ENCODE data around the gene TTC38. TPM values are rescaled to one million over a fixed set of nuclear protein-coding genes. Genes with fewer than 3 reads are reported as not detected.
"Not testable (repeated sequence)": the region's sequence is repeated elsewhere in the genome, so short reads cannot be mapped to it uniquely, and the experiment has no call there.

TTC38 gene
- total RNA-seq, 2 experiments from 2014 or later: 5.2 to 5.8 TPM

DNA sequence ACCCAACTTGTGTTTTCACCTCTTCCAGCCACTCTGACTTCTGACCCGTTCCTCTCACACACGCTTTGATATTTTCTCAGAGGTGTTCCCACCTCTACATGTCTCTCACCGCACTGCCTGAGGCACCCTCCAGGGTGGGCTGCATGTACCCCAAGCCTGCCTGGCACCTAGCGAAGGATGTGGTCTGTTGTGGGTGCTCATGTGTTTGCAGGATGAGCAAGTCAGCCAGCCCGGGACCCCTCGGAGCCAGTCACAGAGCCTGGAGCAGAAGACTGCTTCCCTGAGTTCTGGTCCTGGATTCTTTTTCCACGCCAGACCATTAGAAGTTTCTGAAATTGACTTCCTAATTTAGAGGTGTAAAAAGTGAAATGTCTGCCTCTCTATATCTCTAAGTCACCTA is 32.7 kb downstream of the TTC38 start:
- Mint-ChIP-seq H3K4me3 (no peak overlapping the region), H3K4me1 (peaks cover 26% of the 10 kb centered on the region), H3K36me3 (ENCODE audit: low read depth) (peaks cover 47% of the 10 kb centered on the region), H3K27ac (no peak overlapping the region), H3K9me3 (ENCODE audit: low read depth) (no peaks in the 10 kb centered on the region), H3K27me3 (peaks cover 4% of the 10 kb centered on the region)
- ATAC-seq (no peak), DNase-seq (no peak)
- ChIA-PET POLR2A (no interaction called here), CTCF (interaction anchor here (1.1 kb wide), 1 partner anchor 305 kb away, joined by 3 read pairs; no protein-coding TSS in a partner anchor)
- intact Hi-C loops (cut with DNase I, micrococcal nuclease): no loop called here

DNA sequence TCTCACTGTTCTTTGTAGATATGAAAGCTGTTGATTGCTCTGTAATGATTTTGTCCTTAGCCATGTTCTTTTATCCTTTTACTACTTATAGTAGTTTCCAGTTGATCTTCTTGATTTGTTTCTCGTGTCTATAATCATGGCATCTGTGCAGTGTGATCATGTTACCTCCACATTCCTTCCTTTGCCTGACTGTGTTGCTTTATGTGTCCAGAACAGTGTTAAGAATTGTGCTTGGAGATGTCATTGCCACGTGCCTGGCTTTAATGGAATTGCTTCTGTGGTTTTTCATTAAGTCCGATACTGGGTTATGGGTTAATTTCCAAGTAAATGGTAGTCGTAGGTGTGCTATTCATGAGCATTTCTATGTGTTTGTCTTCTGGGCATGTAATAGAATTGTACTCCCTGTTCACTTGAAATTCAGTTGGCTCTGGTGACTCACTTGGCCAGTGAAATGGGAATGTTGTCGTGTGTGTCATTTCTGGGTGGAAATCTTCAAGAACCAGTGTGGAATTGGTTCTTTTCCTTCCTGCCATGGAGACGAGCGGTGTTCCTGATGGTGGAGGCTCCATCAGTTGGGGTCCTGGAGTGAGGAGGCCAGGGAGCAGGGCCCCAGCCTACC is 35.6 kb downstream of the TTC38 start:
- H3K27ac Mint-ChIP-seq: no peak overlapping the region
- CTCF ChIA-PET: no interaction called here

DNA sequence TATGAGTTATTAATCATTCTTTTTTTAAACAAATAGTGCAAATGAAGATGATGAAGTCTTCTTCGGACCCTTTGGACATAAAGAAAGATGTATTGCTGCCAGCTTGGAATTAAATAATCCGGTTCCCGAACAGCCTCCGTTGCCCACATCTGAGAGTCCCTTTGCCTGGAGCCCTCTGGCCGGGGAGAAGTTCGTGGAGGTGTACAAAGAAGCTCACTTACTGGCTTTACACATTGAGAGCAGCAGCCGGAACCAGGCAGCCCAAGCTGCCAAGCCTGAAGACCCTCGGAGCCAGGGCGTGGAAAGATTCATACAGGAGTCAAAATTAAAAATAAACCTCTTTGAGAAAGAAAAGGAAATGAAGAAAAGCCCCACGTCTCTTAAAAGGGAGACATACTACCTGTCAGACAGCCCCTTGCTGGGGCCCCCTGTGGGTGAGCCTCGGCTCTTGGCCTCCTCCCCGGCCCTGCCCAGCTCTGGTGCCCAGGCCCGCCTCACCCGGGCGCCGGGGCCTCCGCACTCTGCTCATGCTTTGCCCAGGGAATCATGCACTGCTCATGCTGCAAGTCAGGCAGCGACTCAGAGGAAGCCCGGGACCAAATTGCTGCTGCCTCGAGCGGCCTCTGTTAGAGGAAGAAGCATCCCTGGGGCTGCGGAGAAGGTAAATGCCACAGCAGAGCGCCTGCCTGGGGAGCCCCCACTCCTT is 40.6 kb downstream of the TTC38 start:
- no peaks in the 10 kb centered on the region for H3K27me3 Mint-ChIP-seq
- POLR2A ChIA-PET: interaction anchor here (0.6 kb wide), 1 partner anchor 26 kb away, joined by 3 read pairs; no protein-coding TSS in a partner anchor
- no peak overlapping the region for H3K4me3 Mint-ChIP-seq
- CTCF ChIA-PET: interaction anchor here (0.6 to 1.7 kb wide), 2 partner anchors 10 to 548 kb away, joined by 3 to 4 read pairs; no protein-coding TSS in a partner anchor
- no peaks in the 10 kb centered on the region for H3K9me3 Mint-ChIP-seq (ENCODE audit: low read depth)
- H3K4me1 Mint-ChIP-seq: peaks cover 4% of the 10 kb centered on the region
- peaks cover 32% of the 10 kb centered on the region for H3K36me3 Mint-ChIP-seq (ENCODE audit: low read depth)
- no peak for ATAC-seq
- intact Hi-C loops (cut with DNase I, micrococcal nuclease): no loop called here
- no peak overlapping the region for H3K27ac Mint-ChIP-seq
- DNase-seq: no peak

More for the DNA sequence above, 35.6 kb downstream of the TTC38 start:
- POLR2A ChIA-PET: no interaction called here
- intact Hi-C loops (cut with DNase I, micrococcal nuclease): no loop called here
- DNase-seq: no peak
- Mint-ChIP-seq H3K4me1 (peaks cover 9% of the 10 kb centered on the region), H3K9me3 (ENCODE audit: low read depth) (no peaks in the 10 kb centered on the region), H3K36me3 (ENCODE audit: low read depth) (peaks cover 48% of the 10 kb centered on the region), H3K4me3 (no peak overlapping the region), H3K27me3 (peaks cover 4% of the 10 kb centered on the region)
- no peak for ATAC-seq

DNA sequence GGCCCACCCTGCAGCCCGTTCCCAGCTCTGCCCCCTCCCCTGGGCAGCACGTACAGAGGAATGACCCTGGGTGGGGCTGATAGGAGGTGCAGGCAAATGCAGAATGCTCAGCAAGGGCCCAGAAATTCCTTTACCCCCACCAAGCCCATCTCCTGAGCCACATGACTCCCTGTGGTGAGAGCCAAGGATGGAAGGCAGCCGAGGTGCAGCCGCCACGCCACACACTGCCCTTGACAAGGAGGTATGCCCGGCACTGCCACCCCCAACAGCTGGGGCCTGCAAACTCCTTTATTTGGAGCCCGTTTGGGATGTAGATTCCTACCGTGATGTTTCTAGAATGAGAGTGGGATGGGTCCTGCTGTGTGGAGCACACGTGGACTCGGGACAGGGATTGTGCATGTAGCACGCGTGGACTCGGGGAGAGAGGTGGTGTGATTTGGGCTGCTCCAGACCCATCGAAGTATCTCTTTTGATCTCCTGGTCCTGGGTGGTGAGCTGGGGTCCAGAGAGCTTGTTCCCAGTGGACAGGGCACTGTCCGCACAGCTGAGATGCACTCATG is 41.8 kb downstream of the TTC38 start:
- DNase-seq (no peak), ATAC-seq (no peak)
- Mint-ChIP-seq H3K27me3 (no peaks in the 10 kb centered on the region), H3K9me3 (ENCODE audit: low read depth) (no peaks in the 10 kb centered on the region), H3K27ac (no peak overlapping the region), H3K4me3 (no peak overlapping the region), H3K4me1 (peaks cover 2% of the 10 kb centered on the region), H3K36me3 (ENCODE audit: low read depth) (peaks cover 28% of the 10 kb centered on the region)
- intact Hi-C loops (cut with DNase I, micrococcal nuclease): loop anchor here in 1 of 2 experiments (10.0 kb wide), 1 partner anchor 315 kb away; no protein-coding TSS in a partner anchor
- POLR2A ChIA-PET: no interaction called here
- CTCF ChIA-PET: interaction anchor here (1.7 kb wide), 1 partner anchor 11 kb away, joined by 4 read pairs; no protein-coding TSS in a partner anchor

DNA sequence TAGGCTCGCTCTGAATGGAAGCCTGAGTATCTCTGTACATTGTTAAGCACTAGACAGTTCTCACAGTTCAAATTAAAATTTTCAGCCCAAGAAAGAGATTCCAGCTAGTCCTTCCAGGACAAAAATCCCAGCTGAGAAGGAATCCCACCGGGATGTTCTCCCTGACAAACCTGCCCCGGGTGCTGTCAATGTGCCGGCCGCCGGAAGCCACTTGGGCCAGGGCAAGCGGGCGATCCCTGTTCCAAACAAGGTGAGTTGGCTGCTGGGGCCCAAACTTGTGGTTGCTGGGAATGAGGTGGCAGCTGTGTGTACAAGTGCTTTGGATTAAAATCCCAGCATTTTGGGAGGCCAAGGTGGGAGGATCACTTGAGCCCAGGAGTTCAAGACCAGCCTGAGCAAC is 44.2 kb downstream of the TTC38 start:
- no peaks in the 10 kb centered on the region for H3K9me3 Mint-ChIP-seq (ENCODE audit: low read depth)
- ChIA-PET CTCF (interaction anchor here (0.6 to 1.8 kb wide), 3 partner anchors 13 to 261 kb away, joined by 3 to 6 read pairs (median 5); no protein-coding TSS in a partner anchor), POLR2A (no interaction called here)
- no peak for DNase-seq
- H3K4me1 Mint-ChIP-seq: peaks cover 2% of the 10 kb centered on the region
- no peak for ATAC-seq
- peaks cover 26% of the 10 kb centered on the region for H3K36me3 Mint-ChIP-seq (ENCODE audit: low read depth)
- no peak overlapping the region for H3K4me3 Mint-ChIP-seq
- H3K27ac Mint-ChIP-seq: no peak overlapping the region
- intact Hi-C loops (cut with DNase I, micrococcal nuclease): loop anchor here in 1 of 2 experiments (10.0 kb wide), 1 partner anchor 317 kb away; no protein-coding TSS in a partner anchor
- H3K27me3 Mint-ChIP-seq: no peaks in the 10 kb centered on the region

DNA sequence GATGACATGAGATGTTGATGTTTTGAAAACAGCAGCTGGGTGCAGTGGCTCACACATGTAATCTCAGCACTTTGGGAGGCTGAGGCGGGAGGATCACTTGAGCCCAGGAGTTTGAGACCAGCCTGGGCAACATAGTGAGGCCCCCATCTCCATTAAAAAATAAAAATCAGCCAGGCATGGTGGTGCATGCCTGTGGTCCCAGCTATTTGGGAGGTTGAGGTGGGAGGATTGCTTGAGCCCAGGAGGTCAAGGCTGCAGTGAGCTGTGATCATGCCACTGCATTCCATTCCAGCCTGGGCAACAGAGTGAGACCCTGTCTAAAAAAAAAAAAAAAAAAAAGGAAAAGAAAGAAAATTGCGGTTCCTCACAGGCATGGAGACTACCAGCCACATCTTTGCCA is 45.0 kb downstream of the TTC38 start:
- H3K4me1 Mint-ChIP-seq; H3K9me3 Mint-ChIP-seq (ENCODE audit: low read depth); POLR2A ChIA-PET; ATAC-seq; DNase-seq; H3K4me3 Mint-ChIP-seq; H3K27me3 Mint-ChIP-seq; H3K27ac Mint-ChIP-seq: not testable (repeated sequence)
- CTCF ChIA-PET: interaction anchor here (0.6 to 1.5 kb wide), 7 partner anchors 40 to 848 kb away, joined by 3 to 12 read pairs (median 3); no protein-coding TSS in a partner anchor
- intact Hi-C loops (cut with DNase I, micrococcal nuclease): loop anchor here in 1 of 2 experiments (10.0 kb wide), 1 partner anchor 318 kb away; no protein-coding TSS in a partner anchor
- H3K36me3 Mint-ChIP-seq (ENCODE audit: low read depth): peaks cover 33% of the 10 kb centered on the region

DNA sequence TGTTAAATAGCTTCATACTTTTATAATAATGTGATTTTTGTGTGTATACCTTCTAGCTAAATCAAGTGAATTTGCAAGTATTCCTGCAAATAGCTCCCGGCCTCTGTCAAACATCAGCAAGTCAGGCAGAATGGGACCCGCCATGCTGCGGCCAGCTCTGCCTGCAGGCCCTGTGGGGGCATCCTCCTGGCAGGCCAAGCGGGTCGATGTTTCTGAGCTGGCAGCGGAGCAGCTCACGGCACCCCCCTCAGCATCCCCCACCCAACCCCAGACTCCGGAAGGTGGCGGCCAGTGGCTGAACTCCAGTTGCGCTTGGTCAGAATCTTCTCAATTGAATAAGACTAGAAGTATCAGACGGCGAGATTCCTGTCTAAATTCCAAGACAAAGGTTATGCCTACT is 48.2 kb downstream of the TTC38 start:
- H3K4me3 Mint-ChIP-seq: no peak overlapping the region

DNA sequence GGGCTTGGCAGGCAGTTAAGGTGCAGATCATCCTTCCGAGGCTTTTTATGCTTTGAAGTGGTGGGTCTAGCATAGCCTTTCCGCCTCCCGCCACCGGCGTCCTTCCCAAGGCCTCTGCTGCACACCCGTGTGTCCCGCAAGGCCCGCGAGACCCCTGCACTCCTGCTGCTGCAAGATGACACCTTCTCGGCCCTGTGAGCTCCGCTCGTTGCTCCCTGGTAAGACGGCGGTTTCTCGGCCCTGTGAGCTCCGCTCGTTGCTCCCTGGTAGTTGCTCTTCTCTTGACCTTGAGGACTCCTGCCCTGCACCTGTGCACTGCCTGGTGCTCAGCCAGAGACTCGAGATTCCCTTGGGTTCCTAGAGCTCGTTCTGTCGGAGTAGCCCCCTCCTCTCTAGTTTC is 49.8 kb downstream of the TTC38 start:
- Mint-ChIP-seq H3K27me3 (no peaks in the 10 kb centered on the region), H3K36me3 (ENCODE audit: low read depth) (peaks cover 18% of the 10 kb centered on the region), H3K4me1 (no peaks in the 10 kb centered on the region), H3K4me3 (no peak overlapping the region), H3K9me3 (ENCODE audit: low read depth) (no peaks in the 10 kb centered on the region), H3K27ac (no peak overlapping the region)
- ATAC-seq (no peak), DNase-seq (no peak)
- intact Hi-C loops (cut with DNase I, micrococcal nuclease): loop anchor here (5.0 to 10.0 kb wide), 2 partner anchors 323 to 325 kb away; no protein-coding TSS in a partner anchor
- ChIA-PET POLR2A (no interaction called here), CTCF (no interaction called here)

More for the DNA sequence above, 48.2 kb downstream of the TTC38 start:
- peaks cover 20% of the 10 kb centered on the region for H3K36me3 Mint-ChIP-seq (ENCODE audit: low read depth)
- DNase-seq: no peak
- H3K27me3 Mint-ChIP-seq: no peaks in the 10 kb centered on the region
- H3K4me1 Mint-ChIP-seq: peaks cover 2% of the 10 kb centered on the region
- no peak overlapping the region for H3K27ac Mint-ChIP-seq
- intact Hi-C loops (cut with DNase I, micrococcal nuclease): loop anchor here (5.0 to 10.0 kb wide), 2 partner anchors 321 to 324 kb away; no protein-coding TSS in a partner anchor
- CTCF ChIA-PET: interaction anchor here (0.8 to 2.2 kb wide), 7 partner anchors 9 to 322 kb away, joined by 3 to 21 read pairs (median 6); no protein-coding TSS in a partner anchor
- ATAC-seq: no peak
- H3K9me3 Mint-ChIP-seq (ENCODE audit: low read depth): no peaks in the 10 kb centered on the region
- POLR2A ChIA-PET: no interaction called here

DNA sequence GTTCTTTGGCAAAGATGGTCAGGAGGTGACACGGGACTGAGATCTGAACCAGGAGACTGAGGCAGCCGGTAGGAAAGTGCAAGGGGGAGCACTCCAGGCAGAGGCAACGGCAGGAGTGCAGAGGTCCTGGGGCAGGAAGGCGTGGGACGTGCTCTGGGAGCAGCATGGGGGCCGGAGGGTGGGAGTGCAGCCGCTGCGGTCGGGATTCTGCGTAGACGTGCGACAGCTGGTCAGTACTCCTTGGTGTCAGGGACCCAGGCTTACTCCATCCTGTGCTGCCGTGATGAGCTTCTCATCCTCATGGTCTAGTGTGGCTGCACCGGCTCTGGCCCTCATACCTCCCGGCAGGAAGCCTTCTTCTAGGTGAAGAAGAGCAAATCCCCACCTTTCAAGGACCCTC is 50.8 kb downstream of the TTC38 start:
- ATAC-seq (no peak), DNase-seq (no peak)
- H3K4me3 Mint-ChIP-seq: no peak overlapping the region
- H3K27me3 Mint-ChIP-seq: no peaks in the 10 kb centered on the region
- CTCF ChIA-PET: no interaction called here
- H3K4me1 Mint-ChIP-seq: no peaks in the 10 kb centered on the region
- intact Hi-C loops (cut with DNase I, micrococcal nuclease): loop anchor here (5.0 to 10.0 kb wide), 2 partner anchors 324 to 326 kb away; no protein-coding TSS in a partner anchor
- peaks cover 24% of the 10 kb centered on the region for H3K36me3 Mint-ChIP-seq (ENCODE audit: low read depth)
- H3K27ac Mint-ChIP-seq: no peak overlapping the region
- POLR2A ChIA-PET: no interaction called here
- no peaks in the 10 kb centered on the region for H3K9me3 Mint-ChIP-seq (ENCODE audit: low read depth)

DNA sequence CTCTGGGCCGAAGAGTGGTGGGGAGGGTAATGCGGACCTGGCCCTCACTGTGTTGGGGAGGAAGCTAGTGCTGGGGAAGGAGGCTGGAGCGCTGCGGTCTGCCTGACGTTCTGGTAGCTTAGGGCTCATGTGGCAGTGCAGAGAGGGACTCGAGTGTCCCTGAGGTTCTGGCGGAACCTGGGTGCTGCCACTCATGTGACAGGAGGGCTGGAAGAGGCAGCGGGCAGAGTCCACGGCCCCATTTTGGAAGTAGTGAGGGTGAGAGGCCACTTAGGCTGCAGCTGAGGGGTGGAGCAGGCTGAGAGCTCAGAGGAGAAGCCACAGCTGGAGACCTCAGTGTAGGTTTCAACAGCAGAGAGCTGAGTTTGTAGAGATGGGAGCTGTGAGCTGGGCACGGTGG is 51.5 kb downstream of the TTC38 start:
- ATAC-seq (no peak), DNase-seq (no peak)
- intact Hi-C loops (cut with DNase I, micrococcal nuclease): loop anchor here (5.0 to 10.0 kb wide), 2 partner anchors 325 to 327 kb away; no protein-coding TSS in a partner anchor
- POLR2A ChIA-PET: no interaction called here
- Mint-ChIP-seq H3K4me1 (no peaks in the 10 kb centered on the region), H3K9me3 (ENCODE audit: low read depth) (no peaks in the 10 kb centered on the region), H3K27ac (no peak overlapping the region), H3K36me3 (ENCODE audit: low read depth) (peaks cover 24% of the 10 kb centered on the region), H3K4me3 (no peak overlapping the region), H3K27me3 (no peaks in the 10 kb centered on the region)
- CTCF ChIA-PET: interaction anchor here (0.5 to 0.7 kb wide), 2 partner anchors 37 to 325 kb away, joined by 3 to 8 read pairs; no protein-coding TSS in a partner anchor

DNA sequence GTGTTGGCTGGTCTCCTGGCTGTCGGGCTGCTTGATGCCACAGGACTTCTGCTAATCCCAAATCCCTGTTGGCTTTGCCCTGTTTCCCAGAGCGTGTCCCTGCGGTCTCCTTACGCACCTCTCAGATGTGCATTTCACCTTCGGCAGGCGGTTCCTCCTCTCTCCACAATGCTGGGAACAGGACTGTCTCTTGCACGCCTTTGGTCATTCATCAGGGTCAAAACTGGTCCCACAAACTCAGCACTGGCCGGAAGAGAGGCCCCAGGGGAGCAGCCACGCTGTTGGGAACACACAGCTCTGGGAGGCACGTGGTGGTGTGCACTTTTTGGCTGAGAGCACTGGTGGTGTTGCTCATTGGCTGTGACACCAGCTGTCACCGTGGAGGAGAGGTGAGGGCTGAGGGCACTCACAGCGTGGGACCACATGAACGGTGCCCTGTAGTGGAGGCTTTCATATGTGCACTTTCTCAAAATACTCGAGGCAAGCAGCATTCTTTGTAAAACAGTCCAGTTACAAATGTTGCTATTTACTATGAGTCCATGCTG is 52.4 kb downstream of the TTC38 start:
- no peaks in the 10 kb centered on the region for H3K4me1 Mint-ChIP-seq
- no peak for ATAC-seq
- no peak for DNase-seq
- no peak overlapping the region for H3K27ac Mint-ChIP-seq
- no peaks in the 10 kb centered on the region for H3K9me3 Mint-ChIP-seq (ENCODE audit: low read depth)
- no peaks in the 10 kb centered on the region for H3K27me3 Mint-ChIP-seq
- intact Hi-C loops (cut with DNase I, micrococcal nuclease): no loop called here
- H3K4me3 Mint-ChIP-seq: no peak overlapping the region
- peaks cover 26% of the 10 kb centered on the region for H3K36me3 Mint-ChIP-seq (ENCODE audit: low read depth)
- ChIA-PET CTCF (no interaction called here), POLR2A (no interaction called here)
